ENCODE measurements around the gene INAFM2.

INAFM2 gene

DNA sequence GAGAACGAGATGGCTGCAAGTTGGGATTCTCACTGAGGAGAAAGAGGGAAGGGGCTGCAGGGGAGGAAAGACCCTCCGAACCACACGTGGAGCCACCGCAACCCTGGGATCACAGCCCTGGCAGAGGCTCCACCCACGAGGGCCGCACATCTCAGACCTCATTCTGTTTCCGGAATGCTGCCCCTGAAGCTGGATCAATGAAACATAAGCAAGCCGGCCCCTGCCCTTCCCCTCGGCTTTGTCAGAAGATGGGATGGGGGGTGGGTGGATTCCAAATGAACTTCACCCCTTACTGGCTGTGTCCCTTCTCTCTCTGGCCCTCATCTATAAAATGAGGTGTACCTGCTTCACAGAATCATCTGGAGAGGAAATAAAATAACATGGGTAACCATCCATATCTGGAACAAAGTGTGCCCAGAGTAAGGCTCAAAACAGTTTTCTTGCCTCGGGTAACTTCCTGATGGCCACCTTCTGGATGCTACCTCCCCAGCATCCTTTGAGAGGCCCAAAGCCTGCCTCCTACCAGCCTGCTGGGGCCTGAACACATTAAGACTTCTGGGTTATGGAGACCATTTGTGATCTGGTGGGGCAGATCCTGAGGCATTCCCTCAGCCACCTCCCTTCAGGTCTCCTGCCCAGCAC, 21.9 kb downstream of the INAFM2 start:
- no peak for DNase-seq

DNA sequence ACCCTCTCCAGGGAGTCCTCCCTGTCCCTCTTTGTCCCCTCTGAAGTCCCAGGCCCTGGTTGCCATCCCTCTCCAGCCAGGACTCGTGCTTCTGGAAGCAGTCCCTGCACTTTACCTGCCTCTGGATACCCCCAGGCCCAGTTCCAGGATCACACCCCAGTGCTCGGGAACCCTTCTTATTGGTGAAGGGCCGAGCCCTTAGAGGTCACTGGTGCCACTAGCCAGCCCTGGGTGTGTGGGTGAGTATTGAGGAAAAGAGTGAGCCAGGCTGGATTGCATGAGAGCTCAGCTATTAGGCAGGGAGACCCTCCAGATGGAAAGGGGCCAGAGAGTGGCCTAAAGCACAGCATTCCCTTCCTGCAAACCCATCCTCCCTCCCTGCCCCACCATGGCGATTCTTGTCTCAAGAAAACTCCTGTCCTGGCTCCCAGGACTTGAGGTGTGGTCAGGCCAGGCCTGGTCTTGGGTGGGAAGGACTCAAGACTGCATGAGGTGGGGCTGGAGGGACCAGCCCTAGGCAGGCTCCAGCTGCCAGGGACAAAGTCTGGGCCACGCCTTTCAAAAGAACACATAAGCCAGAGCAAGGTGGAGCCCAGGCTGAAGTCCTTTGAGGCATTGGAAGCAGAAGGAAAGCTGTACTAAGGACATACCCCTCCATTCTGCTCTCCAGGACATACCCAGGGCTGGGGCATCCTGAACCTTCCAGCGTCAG, 22.5 kb downstream of the INAFM2 start:
- no peak for DNase-seq

DNA sequence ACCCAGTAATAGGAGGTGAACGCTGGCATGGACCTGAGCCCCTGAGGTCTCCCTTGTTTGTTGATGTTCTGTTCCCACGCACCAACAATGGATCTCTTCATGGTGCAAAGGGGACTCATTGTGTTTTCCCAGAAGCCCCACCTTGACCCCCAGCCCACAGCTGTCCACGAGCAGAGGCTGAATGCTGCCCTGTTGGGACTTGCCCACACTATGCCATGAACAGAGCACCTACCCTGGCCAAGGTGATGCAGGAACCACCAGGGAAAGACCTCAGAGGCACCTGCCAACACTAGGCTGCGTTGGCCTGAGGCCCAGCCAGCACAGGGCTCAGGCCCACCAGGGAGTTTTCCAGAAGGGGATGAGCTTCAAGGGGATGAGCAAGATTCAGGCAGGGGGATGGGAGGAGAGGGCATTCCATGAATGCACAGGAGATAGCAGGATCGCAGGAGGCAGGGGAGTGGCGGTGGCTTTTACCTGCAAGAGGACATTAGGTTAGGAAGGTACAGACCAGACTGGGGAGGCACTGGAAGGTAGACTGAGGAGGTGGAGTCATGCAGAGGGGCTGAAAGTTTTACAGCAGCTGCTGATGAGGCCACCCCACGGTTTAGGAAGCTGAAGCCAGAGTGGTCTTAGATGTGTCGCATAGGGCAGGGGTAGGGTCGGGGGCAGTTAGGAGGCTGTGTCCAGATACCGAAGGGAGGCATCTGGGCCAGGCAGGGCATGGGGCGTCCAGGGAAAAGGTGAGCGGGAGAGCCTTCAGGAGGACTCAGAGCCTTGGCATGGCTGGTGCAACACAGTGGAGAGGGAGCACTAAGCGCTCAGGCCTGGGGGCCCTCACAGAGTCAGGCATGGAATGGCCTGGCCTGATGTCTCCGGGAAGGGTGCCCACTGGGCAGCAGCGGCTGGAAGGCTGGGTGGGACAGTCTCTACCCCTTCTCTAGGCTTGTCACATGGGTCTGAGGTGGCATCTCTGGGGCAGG, 23.4 kb downstream of the INAFM2 start:
- no peak for DNase-seq

DNA sequence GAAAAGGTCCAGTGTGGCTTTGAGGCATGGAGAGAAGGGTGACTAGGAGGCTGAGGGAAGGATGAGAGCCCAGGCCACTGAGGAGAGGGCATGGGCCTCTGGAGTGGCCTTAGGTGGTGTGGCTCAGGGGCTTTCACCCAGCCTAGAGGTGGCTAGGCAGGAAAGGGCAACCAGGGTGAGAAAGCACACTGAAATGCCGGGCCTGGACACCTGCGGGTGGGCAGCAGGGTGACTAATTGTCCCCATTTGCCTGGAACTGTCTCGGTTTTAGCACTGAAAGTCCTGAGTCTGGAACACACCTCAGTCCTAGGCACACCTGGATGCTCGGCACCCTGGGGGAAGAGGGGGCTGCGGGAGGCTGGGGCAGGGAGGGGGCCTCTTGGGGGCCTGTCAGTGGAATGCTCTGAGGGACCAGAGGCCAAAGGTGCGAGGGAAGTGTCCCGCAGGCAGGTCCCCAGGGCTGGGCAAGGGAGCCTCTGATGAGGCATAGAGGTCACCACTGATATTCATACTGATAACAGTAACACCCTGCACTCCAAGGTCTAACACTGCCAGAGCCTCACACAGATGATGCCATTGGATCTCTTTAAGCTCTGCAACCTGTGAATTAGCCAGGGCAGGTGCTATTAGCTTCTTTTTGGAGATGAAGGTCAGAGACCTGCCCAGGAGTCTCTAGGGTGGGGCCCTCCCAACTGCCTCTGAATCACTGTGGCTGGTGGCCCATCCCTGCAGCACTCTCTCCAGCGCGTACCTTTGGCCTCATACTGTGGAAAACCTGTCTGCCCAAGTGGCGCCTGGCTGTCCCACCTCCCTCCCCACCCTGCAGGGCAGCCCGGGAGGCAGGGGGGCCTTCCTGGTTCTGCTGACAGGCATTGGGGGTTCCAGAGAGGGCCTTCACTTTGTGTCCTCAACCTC, 24.3 kb downstream of the INAFM2 start:
- no peak for DNase-seq

DNA sequence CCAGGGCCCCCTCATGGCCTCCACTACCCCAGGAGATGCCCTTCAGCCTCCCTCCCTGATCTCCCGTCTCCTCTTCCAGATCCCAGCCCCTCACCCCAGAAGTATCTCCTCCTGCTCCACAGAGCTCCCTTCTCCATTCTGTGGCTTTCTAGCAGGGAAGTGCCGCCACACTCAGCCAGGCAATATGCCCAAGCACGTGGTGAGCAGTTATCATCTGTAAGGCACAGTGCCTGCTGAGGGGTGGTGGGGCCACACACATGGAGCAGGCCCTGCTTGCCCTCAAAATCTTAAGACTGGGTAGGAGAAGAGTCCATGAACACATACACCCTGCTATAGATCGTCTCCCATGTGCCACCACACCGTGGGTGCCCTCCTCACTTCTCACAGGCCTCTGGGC, 25.0 kb downstream of the INAFM2 start:
- no peak for DNase-seq

DNA sequence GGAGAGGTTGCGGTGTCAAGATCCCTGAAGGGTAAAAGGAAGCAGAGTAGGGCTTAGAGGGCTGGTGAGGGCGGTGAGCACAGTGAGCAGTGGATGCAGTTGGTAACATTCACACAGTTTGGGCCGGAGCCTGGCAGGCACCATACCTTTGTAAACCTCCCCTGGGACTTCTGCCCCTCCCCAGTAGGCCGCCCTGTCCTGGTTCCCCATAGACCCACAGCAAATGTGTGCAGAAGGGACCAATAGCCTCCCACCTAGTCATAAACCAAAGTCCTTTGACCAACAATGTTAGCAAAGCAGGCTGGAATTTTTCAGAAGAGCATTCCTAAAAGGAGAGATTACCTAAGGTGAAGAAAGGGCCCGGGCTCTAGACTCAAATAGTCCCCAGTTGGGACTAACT, 25.7 kb downstream of the INAFM2 start:
- DNase-seq: no peak

DNA sequence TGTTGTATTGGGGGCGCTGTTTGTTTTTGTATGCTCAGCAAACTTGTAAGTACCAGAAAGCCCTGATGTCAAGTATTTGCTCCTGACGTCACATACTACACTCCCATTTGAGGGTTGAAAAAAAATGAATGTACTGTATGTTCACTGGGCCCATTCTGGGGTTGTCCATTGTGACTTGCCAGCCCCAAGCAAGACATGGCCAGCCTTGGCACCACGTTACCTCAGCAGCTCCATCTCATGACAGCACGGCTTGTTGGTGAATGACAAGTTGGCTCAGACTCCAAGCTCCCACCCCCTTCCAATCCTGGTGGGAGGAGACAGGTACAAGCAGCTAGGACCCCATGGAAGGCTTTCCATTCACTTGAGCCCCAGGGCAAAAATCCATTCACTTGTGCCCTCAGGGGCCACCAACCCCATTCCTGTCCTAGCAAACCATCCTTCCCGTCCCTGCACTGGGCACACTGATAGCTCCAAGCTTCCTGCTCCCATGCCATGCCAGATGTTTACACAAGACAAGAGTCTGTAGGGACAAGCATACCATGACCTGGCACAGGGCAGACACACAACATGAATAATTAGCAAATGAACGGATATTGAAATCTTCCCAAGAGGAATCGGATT, 28.9 kb downstream of the INAFM2 start:
- DNase-seq: no peak

DNA sequence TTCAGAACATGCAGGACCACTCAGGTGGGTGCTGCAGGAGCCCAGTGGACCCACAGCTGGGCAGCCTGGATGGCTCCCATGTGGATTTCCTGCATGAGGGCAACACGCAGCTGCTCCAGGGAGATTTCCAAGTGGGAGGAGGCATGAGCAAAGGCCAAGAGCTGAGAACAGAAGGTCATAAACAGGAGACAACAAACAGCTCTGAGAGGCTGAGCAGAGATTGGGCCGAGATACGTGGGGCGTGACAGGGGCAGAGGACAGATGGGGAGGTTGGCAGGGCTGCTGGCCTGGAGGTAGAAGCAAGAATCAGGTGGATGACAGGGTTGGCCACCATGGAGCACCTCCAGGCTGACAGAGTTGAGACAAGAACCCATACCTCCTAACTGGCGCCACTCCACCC, 30.2 kb downstream of the INAFM2 start:
- no peak for DNase-seq

DNA sequence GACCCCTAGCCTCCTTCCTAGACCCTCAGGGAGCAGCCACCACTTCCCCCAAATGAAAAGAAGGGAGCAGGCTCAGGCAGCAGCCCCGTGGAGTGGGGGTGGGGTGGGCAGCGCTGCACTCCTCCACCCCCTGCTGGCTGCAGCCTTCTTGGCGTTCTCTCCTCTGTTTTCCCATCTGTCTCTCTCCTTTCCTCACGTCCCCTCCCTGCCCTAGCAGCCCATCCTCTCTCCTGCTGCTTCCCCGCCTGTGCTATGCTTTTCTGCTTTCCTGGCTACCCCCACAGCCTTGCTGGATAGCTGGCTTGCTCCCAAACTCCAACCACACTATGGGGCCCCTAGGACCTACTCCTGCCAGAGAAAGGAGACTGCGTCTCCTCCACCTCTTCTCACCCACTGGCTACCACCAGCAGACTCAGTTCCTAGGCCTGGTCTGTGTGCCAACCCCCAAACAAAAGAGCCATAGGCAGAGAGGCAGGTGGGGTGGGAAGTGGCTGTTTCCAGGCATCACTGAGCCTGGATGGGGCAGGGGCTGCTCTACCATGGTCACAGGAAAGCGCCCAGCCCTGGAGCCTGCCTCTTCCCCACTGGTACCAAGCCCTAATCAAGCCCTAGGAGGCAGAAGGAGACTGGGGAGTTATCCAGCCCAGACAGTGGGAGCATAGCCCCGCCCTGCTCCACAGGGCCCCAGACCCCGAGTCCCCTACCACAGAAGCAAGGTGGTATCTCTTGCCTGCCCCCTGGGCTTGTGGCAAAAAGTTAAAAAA, 31.1 kb downstream of the INAFM2 start:
- DNase-seq: no peak

DNA sequence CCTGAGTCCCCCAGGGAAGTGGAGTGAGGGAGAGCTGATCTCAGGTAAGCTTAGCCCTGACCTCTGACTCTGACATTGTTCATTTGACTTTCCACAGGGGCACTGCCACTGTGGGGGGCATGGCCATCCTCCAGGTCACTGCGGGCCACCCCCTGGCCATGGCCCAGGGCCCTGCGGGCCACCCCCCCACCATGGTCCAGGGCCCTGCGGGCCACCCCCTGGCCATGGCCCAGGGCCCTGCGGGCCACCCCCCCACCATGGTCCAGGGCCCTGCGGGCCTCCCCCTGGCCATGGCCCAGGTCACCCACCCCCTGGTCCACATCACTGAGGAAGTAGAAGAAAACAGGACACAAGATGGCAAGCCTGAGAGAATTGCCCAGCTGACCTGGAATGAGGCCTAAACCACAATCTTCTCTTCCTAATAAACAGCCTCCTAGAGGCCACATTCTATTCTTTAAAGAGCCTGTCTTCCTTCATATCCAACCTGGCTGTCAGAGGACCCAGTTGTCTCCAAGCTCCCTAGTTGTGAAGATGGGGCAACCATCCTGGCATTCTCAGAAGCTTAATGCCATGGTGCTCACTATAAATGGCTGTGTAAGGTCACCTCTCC, 32.6 kb downstream of the INAFM2 start:
- DNase-seq: no peak

DNA sequence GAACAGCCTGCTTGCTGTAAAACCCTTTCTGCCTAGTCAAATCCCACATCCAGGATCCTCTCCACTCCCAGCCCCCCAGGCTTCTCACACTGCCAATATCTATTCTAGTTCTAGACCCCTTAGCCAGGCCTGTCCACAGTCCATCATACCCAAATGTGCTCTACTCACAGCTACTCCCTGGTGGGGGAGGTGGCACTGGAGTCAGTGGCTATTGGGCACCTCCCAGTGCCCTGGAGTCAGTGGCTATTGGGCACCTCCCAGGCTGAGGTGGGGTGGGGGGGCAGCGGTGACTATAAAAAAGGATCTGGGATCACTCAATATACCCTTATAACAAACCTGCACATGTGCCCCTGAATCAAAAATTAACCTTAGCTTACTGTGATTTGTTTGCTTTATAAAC, 33.8 kb downstream of the INAFM2 start:
- no peak for DNase-seq

DNA sequence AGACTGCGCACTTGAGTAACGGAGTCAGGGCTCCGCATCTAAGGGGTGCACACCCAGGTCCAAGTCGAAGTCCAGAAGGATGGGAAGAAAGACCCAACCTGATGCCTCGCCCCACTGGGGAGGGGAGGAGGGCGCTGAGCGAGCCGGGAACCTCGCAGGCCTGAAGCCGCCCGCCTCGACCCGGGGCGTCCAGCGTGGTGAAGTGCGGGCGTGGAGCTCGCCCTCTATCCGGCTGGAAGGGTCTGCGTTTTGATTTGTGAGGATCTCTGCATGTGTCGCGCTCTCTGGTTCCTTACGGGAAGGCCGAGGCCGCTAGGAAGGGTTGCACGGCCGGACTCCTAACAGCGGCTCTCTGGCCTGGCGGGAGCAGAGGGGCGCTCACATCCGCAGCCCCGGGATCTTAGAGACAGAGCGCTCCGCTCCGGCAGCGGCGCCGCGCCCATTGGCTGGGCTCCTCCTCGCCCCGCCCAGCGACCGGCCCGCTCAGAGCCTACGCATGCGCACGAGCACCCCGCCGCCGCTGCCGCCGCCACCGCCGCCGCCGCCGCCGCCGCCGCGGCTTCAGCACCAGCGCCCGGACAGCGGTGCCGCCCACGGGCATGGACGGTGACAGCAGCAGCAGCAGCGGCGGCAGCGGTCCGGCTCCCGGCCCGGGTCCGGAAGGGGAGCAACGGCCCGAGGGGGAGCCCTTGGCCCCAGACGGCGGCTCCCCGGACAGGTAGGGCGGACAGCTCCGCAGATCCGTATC, 34.4 kb downstream of the INAFM2 start, which contains the start of gene DISP2:
TSS of gene DISP2 (plus strand) at position 497 of the 748 bp plus-strand sequence. CDS start at position 600, 103 bp downstream.
- DNase-seq: peak; percentile 66

DNA sequence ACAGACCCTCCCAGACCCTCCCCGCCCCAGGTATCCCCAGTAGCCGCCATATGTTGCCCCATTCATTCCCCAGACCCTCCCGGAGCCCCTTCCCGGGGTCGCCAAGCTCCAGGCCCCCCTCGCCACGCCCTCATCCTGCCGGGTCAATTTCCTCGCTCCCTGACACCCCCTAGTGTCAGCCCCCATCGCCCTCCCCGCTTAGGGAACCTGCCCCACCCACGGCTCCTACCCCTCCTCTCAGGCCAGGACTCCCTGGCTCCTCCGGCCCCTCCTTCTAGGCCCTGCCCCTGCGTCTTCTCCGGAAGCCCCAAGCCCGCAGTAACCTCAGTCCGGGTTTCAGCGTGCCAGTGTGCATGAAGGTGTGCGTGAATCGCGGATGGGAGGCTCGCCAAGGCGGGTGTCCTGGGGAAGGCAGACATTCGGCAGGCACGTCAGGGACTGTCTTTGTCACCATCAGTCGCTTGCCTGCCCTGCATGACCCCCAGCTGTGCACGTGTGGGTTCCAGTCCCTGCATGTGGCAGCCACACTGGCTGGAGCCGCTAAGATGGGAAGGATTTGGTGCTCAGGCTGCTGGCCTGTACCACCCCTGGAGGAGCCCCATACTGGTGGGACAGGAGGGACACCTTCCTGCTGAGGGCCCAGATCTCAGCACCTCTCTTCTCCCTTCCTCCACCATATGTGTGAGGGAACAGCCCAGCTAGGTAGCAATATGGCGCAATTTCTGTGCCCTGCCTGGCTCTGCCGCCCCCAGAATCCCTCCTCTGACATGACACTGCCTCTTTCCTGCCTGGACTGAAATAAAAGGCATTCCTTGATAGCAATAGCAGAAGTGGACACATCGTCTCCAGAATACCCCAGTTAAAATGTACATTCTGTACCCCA, 35.2 kb downstream of the INAFM2 start:
- DNase-seq: no peak

DNA sequence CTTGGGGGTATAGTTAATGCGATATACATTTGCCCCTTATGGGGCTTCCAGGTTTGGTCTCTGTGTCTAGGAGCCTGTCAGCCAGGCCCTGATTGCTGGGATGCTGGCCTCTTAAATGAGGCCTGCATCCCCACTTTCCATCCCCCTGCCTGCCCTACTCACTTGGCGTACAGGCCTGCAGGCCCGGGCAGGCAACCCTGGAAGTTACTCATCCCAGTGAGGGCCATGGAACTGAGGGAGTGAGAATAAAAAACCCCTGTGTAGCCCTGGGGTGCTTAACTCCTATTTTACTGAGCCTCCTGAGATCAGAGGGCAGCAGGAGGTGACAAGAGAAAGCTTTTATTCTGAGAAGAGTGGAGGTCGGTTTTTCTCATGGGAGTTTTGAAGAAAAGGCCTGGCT, 36.5 kb downstream of the INAFM2 start:
- DNase-seq: no peak

DNA sequence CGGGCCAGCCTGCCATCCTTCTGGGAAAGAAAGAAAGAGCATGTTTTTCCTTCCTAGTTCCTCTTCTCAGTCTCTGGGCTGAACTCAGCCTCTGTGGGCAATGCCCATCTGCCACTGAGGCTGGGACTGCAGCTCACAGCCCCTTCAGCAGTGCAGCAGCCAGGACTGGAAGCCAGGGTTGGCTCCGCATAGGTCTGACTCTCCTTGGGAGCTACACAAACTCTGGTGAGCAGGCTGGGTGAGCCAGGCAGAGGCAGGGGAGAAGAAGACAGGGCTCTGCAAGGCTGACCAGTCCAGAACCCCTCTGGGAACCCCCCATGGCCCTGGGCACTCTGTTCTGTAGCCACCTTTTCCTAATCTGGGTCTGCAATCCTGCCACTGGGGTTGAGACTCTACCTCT, 38.1 kb downstream of the INAFM2 start:
- DNase-seq: no peak

DNA sequence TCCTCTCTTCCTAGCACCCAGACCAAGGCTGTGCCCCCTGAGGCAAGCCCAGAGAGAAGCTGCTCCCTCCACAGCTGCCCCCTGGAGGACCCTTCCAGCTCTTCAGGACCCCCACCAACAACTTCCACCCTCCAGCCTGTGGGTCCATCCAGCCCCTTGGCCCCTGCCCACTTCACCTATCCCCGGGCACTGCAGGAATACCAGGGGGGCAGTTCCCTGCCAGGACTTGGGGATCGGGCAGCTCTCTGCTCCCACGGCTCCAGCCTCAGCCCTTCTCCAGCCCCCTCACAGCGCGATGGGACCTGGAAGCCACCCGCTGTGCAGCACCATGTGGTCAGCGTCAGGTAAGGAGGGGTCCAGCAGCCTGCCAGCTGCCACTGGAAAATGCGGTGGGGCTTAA, 40.1 kb downstream of the INAFM2 start:
- DNase-seq: no peak

DNA sequence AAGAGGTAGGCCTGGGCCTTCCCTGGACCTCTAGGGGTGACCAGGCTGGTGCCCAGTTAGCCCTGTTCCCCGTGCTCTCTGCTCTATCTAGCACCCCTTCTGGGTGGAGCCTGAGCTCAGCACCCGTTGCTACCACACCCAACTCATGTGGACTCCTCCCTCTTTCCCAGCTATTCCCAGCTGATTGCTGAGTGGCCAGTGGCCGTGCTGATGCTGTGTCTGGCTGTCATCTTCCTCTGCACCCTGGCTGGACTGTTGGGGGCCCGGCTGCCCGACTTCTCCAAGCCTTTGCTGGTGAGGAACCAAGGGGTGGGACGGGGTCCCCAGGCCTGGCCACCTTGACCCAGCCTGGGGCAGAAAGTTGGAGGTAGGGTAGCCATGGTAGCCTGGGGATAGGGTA, 40.8 kb downstream of the INAFM2 start:
- DNase-seq: no peak

DNA sequence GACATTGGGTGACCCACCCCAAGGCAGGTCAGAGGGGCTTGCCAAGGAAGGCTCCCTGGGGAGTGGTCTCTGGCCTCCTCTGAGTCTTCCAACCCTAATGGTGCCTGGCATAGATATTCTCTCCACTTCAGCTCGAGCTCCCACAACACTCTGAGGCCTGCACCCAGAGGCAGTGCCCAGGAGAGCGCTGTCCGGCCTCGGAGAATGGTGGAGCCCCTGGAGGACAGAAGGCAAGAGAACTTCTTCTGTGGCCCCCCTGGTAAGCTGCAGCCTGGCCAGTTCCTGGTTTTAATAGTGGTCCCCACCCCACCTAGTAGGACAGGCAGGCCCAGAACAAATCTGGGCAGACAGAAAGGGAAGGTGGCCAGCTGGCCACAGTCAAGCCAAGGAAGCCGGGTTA, 41.5 kb downstream of the INAFM2 start:
- DNase-seq: no peak

All from NCI-H1048 (cell line).